Activated CD8-positive, alpha-beta memory T cell treated with anti-CD3 and anti-CD28 coated beads, Interleukin-2, amount 10 ng/mL, durations not matched to agents 7 days and 5 days (primary cell): ENCODE measurements around the gene TARBP1. TPM values are rescaled to one million over a fixed set of nuclear protein-coding genes. Genes with fewer than 3 reads are reported as not detected.
"Not testable (repeated sequence)": the region's sequence is repeated elsewhere in the genome, so short reads cannot be mapped to it uniquely, and the experiment has no call there.

Source experiments
- ATAC-seq: fragments of 150-1000 bp; cut with Tn5 transposase; one replicate; pipeline ENCODE4 v1.10.0; 2021; ENCODE audit warnings: moderate library complexity
- CTCF ChIA-PET: fragments of 350-600 bp; sonication (Branson Sonifier 250); formaldehyde crosslinking; loops from one replicate; lab custom pipeline; 2021; ENCODE audit warnings: antibody characterized with exemption; lab: Charles Lee
- DNase-seq: peaks from one replicate; pipeline ENCODE4 v3.0.0-alpha.2; 2020
- H3K27ac Mint-ChIP-seq: one replicate; pipeline ENCODE4 v1.8.0; 2021; ENCODE audit warnings: mild to moderate bottlenecking, mixed read lengths
- H3K27me3 Mint-ChIP-seq: one replicate; pipeline ENCODE4 v1.8.0; 2021; ENCODE audit warnings: mixed read lengths
- H3K36me3 Mint-ChIP-seq: one replicate; pipeline ENCODE4 v1.8.0; 2021; ENCODE audit warnings: mild to moderate bottlenecking, mixed read lengths
- H3K4me1 Mint-ChIP-seq: one replicate; pipeline ENCODE4 v1.8.0; 2021; ENCODE audit warnings: mixed read lengths
- H3K4me3 Mint-ChIP-seq: one replicate; pipeline ENCODE4 v1.8.0; 2021; ENCODE audit warnings: mild to moderate bottlenecking, moderate library complexity, mixed read lengths
- H3K9me3 Mint-ChIP-seq: one replicate; pipeline ENCODE4 v1.8.0; 2022; ENCODE audit warnings: low read depth, mixed read lengths
- total RNA-seq, 2 experiments: library from RNA; stranded (reverse); gene quantifications; one replicate each; pipeline ENCODE4 v1.2.3, GENCODE V29; 2021

The TARBP1 gene
- 10 to 100 TPM; 40.0 to 44.9 TPM for total RNA-seq

- H3K36me3 Mint-ChIP-seq = peaks cover 8% of the 10 kb centered on the region
- peak within 1 kb of the TSS; percentile 77 for H3K27ac Mint-ChIP-seq
- H3K4me1 Mint-ChIP-seq = peaks cover 42% of the 10 kb centered on the region
- DNase-seq (peak; percentile 81), ATAC-seq (peak; percentile 79)
- CTCF ChIA-PET = interaction anchor here (0.8 to 1.9 kb wide), 8 partner anchors 8 to 123 kb away, joined by 3 to 9 read pairs (median 4); partner anchors contain the start of gene COA6
- H3K4me3 Mint-ChIP-seq = peak within 1 kb of the TSS; percentile 80
- H3K27me3 Mint-ChIP-seq = peaks cover 18% of the 10 kb centered on the region
- H3K9me3 Mint-ChIP-seq = no peaks in the 10 kb centered on the region
Measured at GRCh38 chr1:234478481-234479309, at the start of gene TARBP1. TSS of gene TARBP1 (minus strand) at chr1:234479179. CDS start at chr1:234479103, 76 bp downstream.

GRCh38 chr1:234528074-234528865, 49.3 kb upstream of the TARBP1 start:
- peaks cover 1% of the 10 kb centered on the region for H3K36me3 Mint-ChIP-seq
- H3K4me1 Mint-ChIP-seq = peaks cover 22% of the 10 kb centered on the region
- CTCF ChIA-PET = interaction anchor here (0.6 to 2.0 kb wide), 3 partner anchors 56 to 76 kb away, joined by 3 to 5 read pairs (median 4); no protein-coding TSS in a partner anchor
- H3K27me3 Mint-ChIP-seq = peaks cover 37% of the 10 kb centered on the region
- no peak overlapping the region for H3K27ac Mint-ChIP-seq
- no peaks in the 10 kb centered on the region for H3K9me3 Mint-ChIP-seq
- H3K4me3 Mint-ChIP-seq = no peak overlapping the region
- no peak for ATAC-seq
- DNase-seq = no peak

- H3K9me3 Mint-ChIP-seq = no peaks in the 10 kb centered on the region
- peaks cover 37% of the 10 kb centered on the region for H3K27me3 Mint-ChIP-seq
- peaks cover 1% of the 10 kb centered on the region for H3K36me3 Mint-ChIP-seq
- no peak overlapping the region for H3K4me3 Mint-ChIP-seq
- DNase-seq (no peak), ATAC-seq (no peak)
- peaks cover 22% of the 10 kb centered on the region for H3K4me1 Mint-ChIP-seq
- H3K27ac Mint-ChIP-seq = no peak overlapping the region
- CTCF ChIA-PET = interaction anchor here (0.9 kb wide), 1 partner anchor 17 kb away, joined by 5 read pairs; no protein-coding TSS in a partner anchor
Measured at GRCh38 chr1:234527346-234527745, 48.4 kb upstream of the TARBP1 start.

- H3K4me3 Mint-ChIP-seq = no peak overlapping the region
- H3K9me3 Mint-ChIP-seq = no peaks in the 10 kb centered on the region
- peaks cover 37% of the 10 kb centered on the region for H3K27me3 Mint-ChIP-seq
- H3K4me1 Mint-ChIP-seq = peaks cover 22% of the 10 kb centered on the region
- ATAC-seq (no peak), DNase-seq (no peak)
- CTCF ChIA-PET = interaction anchor here (0.7 to 0.9 kb wide), 2 partner anchors 17 to 27 kb away, joined by 3 to 5 read pairs; no protein-coding TSS in a partner anchor
- H3K36me3 Mint-ChIP-seq = peaks cover 1% of the 10 kb centered on the region
- H3K27ac Mint-ChIP-seq = no peak overlapping the region
Measured at GRCh38 chr1:234526922-234527321, 47.9 kb upstream of the TARBP1 start.

- H3K9me3 Mint-ChIP-seq = no peaks in the 10 kb centered on the region
- H3K4me1 Mint-ChIP-seq = peaks cover 24% of the 10 kb centered on the region
- peaks cover 1% of the 10 kb centered on the region for H3K36me3 Mint-ChIP-seq
- ATAC-seq (no peak), DNase-seq (no peak)
- no peak overlapping the region for H3K27ac Mint-ChIP-seq
- H3K4me3 Mint-ChIP-seq = no peak overlapping the region
- CTCF ChIA-PET = no interaction called here
- peaks cover 34% of the 10 kb centered on the region for H3K27me3 Mint-ChIP-seq
Measured at GRCh38 chr1:234525099-234525799, 46.3 kb upstream of the TARBP1 start.

- CTCF ChIA-PET = interaction anchor here (0.7 to 1.1 kb wide), 3 partner anchors 60 to 574 kb away, joined by 3 read pairs; no protein-coding TSS in a partner anchor
- H3K36me3 Mint-ChIP-seq = peaks cover 1% of the 10 kb centered on the region
- peaks cover 23% of the 10 kb centered on the region for H3K4me1 Mint-ChIP-seq
- DNase-seq = no peak
- H3K27me3 Mint-ChIP-seq = peaks cover 11% of the 10 kb centered on the region
- no peak overlapping the region for H3K4me3 Mint-ChIP-seq
- ATAC-seq = no peak
- no peaks in the 10 kb centered on the region for H3K9me3 Mint-ChIP-seq
- H3K27ac Mint-ChIP-seq = no peak overlapping the region
Measured at GRCh38 chr1:234521836-234522235, 42.9 kb upstream of the TARBP1 start.

- peaks cover 7% of the 10 kb centered on the region for H3K27me3 Mint-ChIP-seq
- H3K27ac Mint-ChIP-seq = no peak overlapping the region
Measured at GRCh38 chr1:234520908-234521817, 42.2 kb upstream of the TARBP1 start.

GRCh38 chr1:234519506-234519905, 40.5 kb upstream of the TARBP1 start:
- Mint-ChIP-seq H3K9me3 (no peaks in the 10 kb centered on the region), H3K27ac (no peak overlapping the region), H3K4me1 (peaks cover 29% of the 10 kb centered on the region), H3K27me3 (no peaks in the 10 kb centered on the region), H3K36me3 (no peaks in the 10 kb centered on the region), H3K4me3 (no peak overlapping the region)
- CTCF ChIA-PET = interaction anchor here (0.8 to 1.5 kb wide), 6 partner anchors 10 to 30 kb away, joined by 3 to 4 read pairs (median 3); no protein-coding TSS in a partner anchor
- DNase-seq = no peak
- no peak for ATAC-seq

More at GRCh38 chr1:234520908-234521817, 42.2 kb upstream of the TARBP1 start:
- Mint-ChIP-seq H3K4me3 (no peak overlapping the region), H3K4me1 (peaks cover 23% of the 10 kb centered on the region), H3K36me3 (peaks cover 1% of the 10 kb centered on the region), H3K9me3 (no peaks in the 10 kb centered on the region)
- DNase-seq (no peak), ATAC-seq (no peak)
- CTCF ChIA-PET = interaction anchor here (0.6 kb wide), 1 partner anchor 596 kb away, joined by 3 read pairs; no protein-coding TSS in a partner anchor

GRCh38 chr1:234518876-234519275, 39.9 kb upstream of the TARBP1 start:
- Mint-ChIP-seq H3K9me3 (no peaks in the 10 kb centered on the region), H3K4me1 (peaks cover 29% of the 10 kb centered on the region), H3K4me3 (no peak overlapping the region), H3K27ac (no peak overlapping the region), H3K36me3 (no peaks in the 10 kb centered on the region), H3K27me3 (peaks cover 3% of the 10 kb centered on the region)
- ATAC-seq = no peak
- no peak for DNase-seq
- CTCF ChIA-PET = interaction anchor here (1.0 to 1.5 kb wide), 5 partner anchors 9 to 31 kb away, joined by 3 read pairs; no protein-coding TSS in a partner anchor

- H3K9me3 Mint-ChIP-seq, H3K27me3 Mint-ChIP-seq, H3K27ac Mint-ChIP-seq, ATAC-seq, DNase-seq, H3K36me3 Mint-ChIP-seq, H3K4me3 Mint-ChIP-seq: not testable (repeated sequence)
- CTCF ChIA-PET = interaction anchor here (1.0 to 1.5 kb wide), 2 partner anchors 29 to 31 kb away, joined by 3 read pairs; no protein-coding TSS in a partner anchor
- peaks cover 29% of the 10 kb centered on the region for H3K4me1 Mint-ChIP-seq
Measured at GRCh38 chr1:234518086-234518485, 39.1 kb upstream of the TARBP1 start.

- CTCF ChIA-PET = interaction anchor here (1.6 kb wide), 1 partner anchor 17 kb away, joined by 5 read pairs; no protein-coding TSS in a partner anchor
- Mint-ChIP-seq H3K27me3 (peaks cover 3% of the 10 kb centered on the region), H3K9me3 (no peaks in the 10 kb centered on the region), H3K27ac (peak overlapping the region; percentile 72), H3K36me3 (no peaks in the 10 kb centered on the region), H3K4me1 (peaks cover 29% of the 10 kb centered on the region), H3K4me3 (no peak overlapping the region)
- ATAC-seq = peak; percentile 53
- no peak for DNase-seq
Measured at GRCh38 chr1:234517110-234517802, 38.3 kb upstream of the TARBP1 start.
